IMR-90 (cell line): ENCODE results near the gene AIP. TPM values are rescaled to one million over a fixed set of nuclear protein-coding genes. Genes with fewer than 3 reads are reported as not detected.

ENCODE experiments used
- ATAC-seq: fragments of 200-7000 bp; cut with Tn5 transposase; 2 replicates; pipeline ENCODE4 v1.9.1; 2020; ENCODE audit warnings: low read depth, mild to moderate bottlenecking, moderate library complexity
- BruUV-seq: library from RNA; stranded (reverse); fragments of 400-500 nt; replicated peaks from 2 replicates; lab custom pipeline; 2021; lab: Mats Ljungman, UMichigan
- CTCF ChIA-PET: fragments of 300-600 bp; formaldehyde crosslinking; extraction: SDS; loops from one replicate; lab custom pipeline; 2021; ENCODE audit warnings: antibody characterized with exemption; lab: Yijun Ruan, JAX
- POLR2A ChIA-PET: fragments of 300-600 bp; sonication (Branson Sonifier 250); formaldehyde crosslinking; loops from one replicate; lab custom pipeline; 2022; ENCODE audit warnings: antibody characterized with exemption; ENCODE audit not compliant: unreplicated experiment; lab: Charles Lee
- DNase-seq: peaks from one replicate; pipeline ENCODE4 v3.0.0; 2013
- H2AFZ ChIP-seq: replicated peaks from 2 replicates; pipeline ENCODE3; 2013; ENCODE audit warnings: low read length, mild to moderate bottlenecking; ENCODE audit not compliant: poor library complexity
- H2AK5ac ChIP-seq: 2 replicates; pipeline ENCODE4 v1.6.1; 2013; ENCODE audit warnings: low read depth, low read length, inconsistent platforms
- H2AK9ac ChIP-seq: replicated peaks from 2 replicates; pipeline ENCODE3; 2013; ENCODE audit warnings: mild to moderate bottlenecking, low read depth, low read length, moderate library complexity; ENCODE audit not compliant: poor library complexity
- H2BK120ac ChIP-seq: 2 replicates; pipeline ENCODE4 v1.6.1; 2013; ENCODE audit warnings: low read depth, low read length, inconsistent platforms
- H2BK15ac ChIP-seq: 3 replicates; pipeline ENCODE4 v1.6.1; 2013; ENCODE audit warnings: low read depth, low read length, inconsistent platforms
- H2BK20ac ChIP-seq: 2 replicates; pipeline ENCODE4 v1.6.1; 2013; ENCODE audit warnings: low read depth, mild to moderate bottlenecking, inconsistent platforms, low read length, moderate library complexity
- H2BK5ac ChIP-seq: 2 replicates; pipeline ENCODE4 v1.6.1; 2013; ENCODE audit warnings: mild to moderate bottlenecking, low read depth, low read length, inconsistent platforms; ENCODE audit not compliant: poor library complexity, severe bottlenecking
- H3K14ac ChIP-seq: replicated peaks from 2 replicates; pipeline ENCODE4 v1.6.1; 2013; ENCODE audit warnings: low read depth, low read length, inconsistent platforms
- H3K18ac ChIP-seq: 2 replicates; pipeline ENCODE4 v1.6.1; 2013; ENCODE audit warnings: low read depth, low read length, control low read depth
- H3K23ac ChIP-seq: 2 replicates; pipeline ENCODE4 v1.6.1; 2013; ENCODE audit warnings: low read depth, low read length, inconsistent platforms
- H3K27ac ChIP-seq: 2 replicates; pipeline ENCODE4 v1.5.1; 2013; ENCODE audit warnings: mild to moderate bottlenecking, control low read depth, low read length; ENCODE audit not compliant: insufficient read depth
- H3K27me3 ChIP-seq: 2 replicates; pipeline ENCODE4 v1.6.1; 2013; ENCODE audit warnings: low read length; ENCODE audit not compliant: control insufficient read depth, insufficient read depth
- H3K36me3 ChIP-seq: 2 replicates; pipeline ENCODE4 v1.6.1; 2013; ENCODE audit warnings: low read length, mixed read lengths; ENCODE audit not compliant: control insufficient read depth, insufficient read depth
- H3K4ac ChIP-seq: 2 replicates; pipeline ENCODE4 v1.6.1; 2013; ENCODE audit warnings: low read depth, low read length, inconsistent platforms
- H3K4me1 ChIP-seq: 2 replicates; pipeline ENCODE4 v1.6.1; 2013; ENCODE audit warnings: low read length, mixed read lengths; ENCODE audit not compliant: control insufficient read depth, insufficient read depth
- H3K4me2 ChIP-seq: 2 replicates; pipeline ENCODE4 v1.6.1; 2013; ENCODE audit warnings: low read depth, mild to moderate bottlenecking, control low read depth, low read length, moderate library complexity
- H3K4me3 ChIP-seq: 2 replicates; pipeline ENCODE4 v1.5.1; 2013; ENCODE audit warnings: low read depth, mild to moderate bottlenecking, control low read depth, low read length, moderate library complexity; ENCODE audit not compliant: insufficient read depth
- H3K56ac ChIP-seq: 2 replicates; pipeline ENCODE4 v1.6.1; 2013; ENCODE audit warnings: low read length, inconsistent platforms; ENCODE audit not compliant: insufficient read depth; ENCODE audit errors: extremely low read depth
- H3K79me1 ChIP-seq, 2 experiments: 2 replicates each; pipeline ENCODE4 v1.6.1; 2013; ENCODE audit warnings: low read length in 2 of 2, inconsistent platforms in 1 of 2, low read depth in 1 of 2
- H3K9ac ChIP-seq: 2 replicates; pipeline ENCODE4 v1.6.1; 2013; ENCODE audit warnings: low read depth, low read length, control low read depth
- H3K9me1 ChIP-seq: 2 replicates; pipeline ENCODE4 v1.6.1; 2013; ENCODE audit warnings: low read length, inconsistent platforms; ENCODE audit not compliant: insufficient read depth
- H3K9me3 ChIP-seq: 2 replicates; pipeline ENCODE4 v1.6.1; 2013; ENCODE audit warnings: low read length; ENCODE audit not compliant: control insufficient read depth, insufficient read depth
- H4K20me1 ChIP-seq: 2 replicates; pipeline ENCODE4 v1.6.1; 2013; ENCODE audit warnings: low read length, inconsistent platforms; ENCODE audit not compliant: insufficient read depth
- H4K5ac ChIP-seq: 2 replicates; pipeline ENCODE4 v1.6.1; 2013; ENCODE audit warnings: mild to moderate bottlenecking, low read depth, low read length, control low read depth
- H4K8ac ChIP-seq, 2 experiments: 2 replicates each; pipeline ENCODE4 v1.6.1; 2013; ENCODE audit warnings: low read depth in 2 of 2, low read length in 2 of 2, control low read depth in 1 of 2, inconsistent platforms in 1 of 2
- H4K91ac ChIP-seq: 2 replicates; pipeline ENCODE4 v1.6.1; 2013; ENCODE audit warnings: low read depth, low read length, inconsistent platforms; ENCODE audit not compliant: insufficient read depth
- CHD1 ChIP-seq: IDR thresholded peaks from 2 replicates; pipeline ENCODE4 v1.6.1; 2012; ENCODE audit warnings: low read depth, low read length, improper control_type of control experiment
- FOS ChIP-seq: fragments of 150-350 bp; IDR thresholded peaks from 2 replicates; pipeline ENCODE4 v1.6.1; 2016; ENCODE audit warnings: low read depth, low read length
- MAFK ChIP-seq: IDR thresholded peaks from 2 replicates; pipeline ENCODE4 v1.6.1; 2012; ENCODE audit warnings: low read depth, low read length, improper control_type of control experiment
- POLR2A ChIP-seq: IDR thresholded peaks from 2 replicates; pipeline ENCODE4 v1.6.1; 2012; ENCODE audit warnings: mild to moderate bottlenecking, low read depth, low read length
- RCOR1 ChIP-seq: IDR thresholded peaks from 2 replicates; pipeline ENCODE4 v1.6.1; 2012; ENCODE audit warnings: mild to moderate bottlenecking, low read length, improper control_type of control experiment; ENCODE audit not compliant: insufficient replicate concordance
- SMC3 ChIP-seq: fragments of 150-350 bp; IDR thresholded peaks from 2 replicates; pipeline ENCODE4 v1.6.1; 2016; ENCODE audit warnings: low read depth, mild to moderate bottlenecking, antibody characterized with exemption, low read length, moderate library complexity
- WGBS, 2 experiments: methylation state at CpG; one replicate each; pipeline versions ENCODE4 v1.1.5 to v1.1.7; 2013; ENCODE audit warnings: missing lambda C conversion rate in 2 of 2; ENCODE audit not compliant: insufficient read length in 1 of 2; ENCODE audit errors: extremely low coverage in 2 of 2; 5-methylcytosine and 5-hydroxymethylcytosine counted together
- dilution Hi-C: fragments of 300-500 bp; cut with HindIII; formaldehyde crosslinking; loops from one replicate; pipeline ENCODE4 v1.14.3; 2018; ENCODE audit warnings: low sequenced_read_pairs; ENCODE audit not compliant: unreplicated experiment
- in situ Hi-C: fragments of 300-500 bp; cut with MboI; formaldehyde crosslinking; loops from 3 replicates; pipeline ENCODE4 v1.14.3; 2019; ENCODE audit warnings: low sequenced_read_pairs, inconsistent platforms, mixed read lengths
- intact Hi-C: fragments of 100-400 bp; cut with micrococcal nuclease; formaldehyde crosslinking; loops from 2 replicates; pipeline ENCODE4 v1.10.0; 2022
- polyA plus RNA-seq, 3 experiments: library from polyadenylated mRNA; depleted of rRNA; stranded (reverse); fragments of >200 nt; gene quantifications; 2 replicates each; pipeline ENCODE4 v1.2.3, GENCODE V29; 2012; ENCODE audit warnings: low replicate concordance in 1 of 3
- total RNA-seq: library from RNA; depleted of rRNA; stranded (reverse); fragments of >200 nt; gene quantifications from 2 replicates; pipeline ENCODE4 v1.2.3, GENCODE V29; 2012
- TF ChIP-seq, protein P1 (sequence below): fragments of 150-350 bp; IDR thresholded peaks from 2 replicates; pipeline ENCODE4 v1.6.1; 2017; ENCODE audit warnings: mild to moderate bottlenecking, antibody characterized with exemption, low read length, low read depth

The AIP gene
- total and polyA plus RNA-seq, 2 of the 4 experiments (the other 2 are of a cell fraction) = 95.5 to 122 TPM

DNA sequence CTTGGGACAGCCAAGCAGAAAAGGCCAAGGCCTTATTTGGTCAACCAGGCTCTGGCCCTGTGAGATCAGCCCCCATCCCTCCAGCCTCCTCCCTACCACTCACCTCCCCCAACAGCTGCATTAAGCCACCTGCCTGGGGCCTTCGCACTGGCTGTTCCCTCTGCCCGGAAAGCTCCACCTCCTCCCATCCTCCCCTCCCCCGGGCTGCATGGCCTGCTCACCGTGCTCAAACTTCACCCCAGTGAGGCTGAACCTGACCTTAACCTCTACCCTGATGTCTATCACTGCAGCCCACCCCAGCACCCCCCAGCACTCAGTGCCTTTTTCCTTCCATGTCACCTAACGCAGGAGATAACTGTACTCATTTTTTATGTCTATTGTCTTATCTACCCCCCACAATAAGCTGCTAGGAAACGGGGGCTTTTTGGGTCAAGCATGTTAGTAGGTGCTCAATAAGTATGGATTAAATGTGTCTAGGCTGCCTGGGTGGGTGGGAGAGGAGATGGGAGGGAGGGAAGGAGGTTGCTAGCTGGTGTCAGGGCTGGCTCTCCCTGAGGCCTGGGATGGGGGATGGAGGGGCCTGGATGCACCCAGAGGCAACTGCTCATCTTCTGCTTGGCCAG lies 46.3 kb upstream of the AIP start:
- Histone ChIP-seq H3K79me1 (peaks cover 0 to 10% of the 10 kb centered on the region in 2 experiments; a peak in 1 of 4 replicates), H2BK120ac (no peak overlapping the region), H2AFZ (peak overlapping the region; percentile 7), H4K91ac (no peak overlapping the region), H3K23ac (no peak overlapping the region), H3K18ac (no peak overlapping the region), H3K4me3 (no peak overlapping the region), H4K8ac (no peak overlapping the region), H2AK9ac (no peak overlapping the region), H3K27me3 (no peaks in the 10 kb centered on the region), H3K4ac (no peak overlapping the region), H4K20me1 (no peaks in the 10 kb centered on the region; the same call in none of the 2 replicates), H3K14ac (no peak overlapping the region), H2BK5ac (no peak overlapping the region), H4K5ac (no peak overlapping the region), H3K36me3 (peaks cover 62% of the 10 kb centered on the region), H3K27ac (no peak overlapping the region), H2BK20ac (no peak overlapping the region), H3K9ac (no peak overlapping the region), H3K56ac (no peak overlapping the region), H3K4me2 (no peak overlapping the region), H2BK15ac (no peak overlapping the region), H3K4me1 (no peaks in the 10 kb centered on the region), H3K9me1 (no peaks in the 10 kb centered on the region), H2AK5ac (no peak overlapping the region), H3K9me3 (no peaks in the 10 kb centered on the region)
- intact Hi-C loops (no loop called here), in situ Hi-C loops (no loop called here), dilution Hi-C loops (no loop called here)
- 30% methylated on average over 2 of the region's 6 CpGs; no CpG with 5 or more reads in 1 of the 2 experiments for WGBS, 2 experiments
- ChIA-PET CTCF (no interaction called here), POLR2A (no interaction called here)
- no peak for ATAC-seq
- BruUV-seq = no TSS peak
- no peak for DNase-seq
- no peak for TF ChIP-seq CHD1
- TF ChIP-seq, protein P1, sequence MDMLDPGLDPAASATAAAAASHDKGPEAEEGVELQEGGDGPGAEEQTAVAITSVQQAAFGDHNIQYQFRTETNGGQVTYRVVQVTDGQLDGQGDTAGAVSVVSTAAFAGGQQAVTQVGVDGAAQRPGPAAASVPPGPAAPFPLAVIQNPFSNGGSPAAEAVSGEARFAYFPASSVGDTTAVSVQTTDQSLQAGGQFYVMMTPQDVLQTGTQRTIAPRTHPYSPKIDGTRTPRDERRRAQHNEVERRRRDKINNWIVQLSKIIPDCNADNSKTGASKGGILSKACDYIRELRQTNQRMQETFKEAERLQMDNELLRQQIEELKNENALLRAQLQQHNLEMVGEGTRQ = no peak
- TF ChIP-seq MAFK = no peak
- TF ChIP-seq SMC3 = no peak
- TF ChIP-seq POLR2A = no peak
- no peak for TF ChIP-seq FOS
- TF ChIP-seq RCOR1 = no peak
